Myocyte (in vitro differentiated cells): Measurements from ENCODE around the gene RFNG. TPM values are rescaled to one million over a fixed set of nuclear protein-coding genes. Genes with fewer than 3 reads are reported as not detected.
"Not testable (repeated sequence)": the region's sequence is repeated elsewhere in the genome, so short reads cannot be mapped to it uniquely, and the experiment has no call there.

Experiments
- DNase-seq: peaks from one replicate; pipeline ENCODE4 v3.0.0-alpha.2; 2012; ENCODE audit warnings: low read depth
- total RNA-seq: library from RNA; depleted of rRNA; stranded (reverse); fragments of >200 nt; gene quantifications from 2 replicates; pipeline ENCODE4 v1.2.3, GENCODE V29; 2014

RFNG gene
- total RNA-seq, 1 donor from 2014 or later, result 45.4 TPM

DNA sequence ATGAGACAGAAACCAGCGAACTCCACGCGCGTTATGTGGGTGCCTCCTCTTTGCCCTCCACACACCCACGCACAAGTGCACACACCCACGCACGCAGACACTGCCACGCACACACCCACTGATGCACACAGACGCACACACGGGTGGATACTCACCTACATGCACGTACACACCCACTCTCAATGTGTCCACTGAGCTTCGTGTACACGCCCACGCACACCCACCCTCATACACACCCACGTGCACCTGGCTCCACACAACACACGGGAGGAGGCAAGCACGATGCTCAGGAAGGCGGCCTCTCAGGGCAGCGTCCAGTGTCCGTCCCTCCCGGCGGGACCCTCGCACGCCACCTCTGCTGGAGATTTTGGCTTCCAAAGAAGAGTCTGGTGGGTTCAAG, 4.2 kb downstream of the RFNG start:
- DNase-seq, result no peak

- no peak for DNase-seq
Measured at GRCh38 chr17:82046903-82047302, 4.7 kb downstream of the RFNG start.

DNA sequence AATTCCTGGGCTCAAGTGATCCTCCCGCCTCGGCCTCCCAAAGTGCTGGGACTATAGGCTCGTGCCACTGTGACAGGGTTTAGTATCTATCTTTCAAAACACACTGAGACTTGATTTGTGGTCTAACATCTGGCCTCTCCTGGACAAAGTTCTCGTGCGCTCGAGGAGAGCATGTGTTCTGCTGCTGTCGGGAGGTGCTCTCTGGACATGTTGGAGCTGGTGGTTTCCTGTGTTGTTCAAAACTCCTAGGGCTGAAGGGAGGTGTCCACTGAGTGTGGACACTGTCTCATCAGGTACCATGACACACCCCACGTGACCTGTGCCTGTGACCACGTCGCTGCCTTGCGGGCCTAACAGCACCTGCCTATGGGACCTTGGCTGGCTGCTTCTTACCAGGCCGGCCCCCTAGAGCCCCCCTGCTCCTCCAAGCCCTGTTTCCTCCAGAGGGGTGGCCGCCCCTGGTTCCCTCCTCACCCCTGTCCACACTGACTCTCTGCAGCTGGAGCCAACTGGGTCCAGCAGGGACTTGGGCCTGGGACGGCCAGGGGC, 5.6 kb downstream of the RFNG start:
- DNase-seq, result no peak

DNA sequence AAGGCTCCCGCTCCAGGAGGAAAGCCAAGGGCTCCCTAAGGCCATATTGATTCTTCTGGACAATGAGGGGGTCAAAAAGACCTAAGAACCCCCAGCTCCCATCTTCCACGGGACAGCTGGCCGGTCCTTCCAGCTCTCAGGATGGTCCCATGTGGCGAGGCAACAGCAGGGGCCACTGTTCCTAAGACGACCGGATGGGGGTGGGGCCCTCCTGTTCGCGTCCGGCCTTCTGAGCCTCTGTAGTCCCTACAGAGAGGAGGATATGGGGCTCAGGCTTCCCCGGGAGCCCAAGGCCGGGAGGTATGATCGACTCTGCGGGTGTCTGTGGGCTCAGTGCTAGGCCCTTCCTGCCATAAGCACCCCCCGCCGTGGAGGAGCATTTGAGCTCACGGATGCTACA, 8.1 kb downstream of the RFNG start:
- DNase-seq, result no peak

- no peak for DNase-seq
Measured at GRCh38 chr17:82042649-82043048, 9.0 kb downstream of the RFNG start.

DNA sequence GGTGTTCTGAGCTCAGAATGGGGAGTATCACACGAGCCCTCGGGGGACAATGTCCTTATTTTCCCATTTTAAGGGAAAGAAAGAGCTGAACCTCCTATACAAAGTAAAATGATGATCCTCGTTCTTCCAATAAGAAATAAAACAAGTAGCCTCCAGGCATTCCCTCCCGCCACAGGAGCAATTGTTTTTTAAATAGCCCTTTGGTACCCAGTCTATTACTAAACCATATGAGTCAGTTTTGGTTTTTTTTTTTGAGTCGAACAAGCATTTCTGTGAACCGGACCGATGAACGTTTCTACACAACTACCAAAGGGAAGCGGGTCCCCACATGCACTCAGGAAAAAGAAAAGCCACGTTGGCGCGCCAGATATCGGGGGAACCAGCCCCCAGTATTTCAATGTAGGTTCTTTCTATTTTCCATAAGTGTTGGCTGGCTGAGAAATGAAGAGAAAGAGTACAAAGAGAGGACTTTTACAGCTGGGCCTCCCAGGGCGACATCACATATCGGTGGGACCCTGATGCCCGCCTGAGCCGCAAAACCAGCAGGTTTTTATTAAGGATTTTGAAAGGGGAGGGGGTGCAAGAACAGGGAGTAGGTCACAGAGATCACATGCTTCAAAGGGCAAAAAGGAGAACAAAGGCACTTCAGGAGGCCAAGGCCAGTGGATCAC, 10.3 kb downstream of the RFNG start:
- no peak for DNase-seq

GRCh38 chr17:82039695-82040299, 11.8 kb downstream of the RFNG start:
- no peak for DNase-seq

- DNase-seq, result not testable (repeated sequence)
Measured at GRCh38 chr17:82038796-82039409, 12.7 kb downstream of the RFNG start.

DNA sequence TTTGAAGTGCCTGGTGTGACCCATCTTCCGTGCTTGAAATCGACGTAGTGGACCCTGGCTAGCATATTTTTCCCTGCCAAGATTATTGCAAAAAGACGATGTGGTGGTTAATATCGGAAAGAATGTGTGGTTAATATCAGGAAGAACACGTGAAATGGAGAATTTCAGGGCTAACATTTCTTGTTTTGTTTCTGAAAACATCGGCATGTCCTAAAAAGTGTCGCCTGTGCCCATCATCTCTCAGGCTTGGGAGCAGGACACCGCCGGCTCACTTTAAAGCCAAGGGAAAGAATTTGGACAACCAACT, 13.8 kb downstream of the RFNG start:
- DNase-seq, result no peak

GRCh38 chr17:82037092-82037888, 14.3 kb downstream of the RFNG start, which contains the start of gene DCXR:
Gene DCXR, minus strand, starts transcription at chr17:82037697. Its CDS starts 15 bp downstream, at chr17:82037682.
- DNase-seq, result peak; percentile 96

DNA sequence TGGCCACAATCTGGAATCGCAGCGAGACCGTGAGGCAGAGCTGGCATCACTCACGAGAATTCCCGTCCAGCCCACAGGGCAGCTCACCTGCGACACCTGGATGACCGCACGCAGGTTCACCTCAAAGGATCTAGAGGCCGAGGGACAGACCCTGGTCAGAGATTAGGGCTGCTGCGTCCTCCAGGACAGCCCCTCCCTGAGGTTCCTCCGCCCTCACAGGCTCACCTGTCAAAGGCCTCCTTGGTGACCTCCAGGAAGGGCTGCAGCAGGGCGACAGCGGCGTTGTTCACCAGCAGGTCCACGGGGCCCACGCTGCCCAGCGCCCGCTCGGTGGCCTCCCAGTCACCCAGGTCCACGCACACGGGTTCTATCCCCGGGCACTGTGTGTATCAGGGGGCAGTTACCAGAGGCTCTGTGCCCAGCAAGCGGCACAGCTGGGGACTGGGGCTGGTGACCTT, 14.9 kb downstream of the RFNG start:
- no peak for DNase-seq

DNA sequence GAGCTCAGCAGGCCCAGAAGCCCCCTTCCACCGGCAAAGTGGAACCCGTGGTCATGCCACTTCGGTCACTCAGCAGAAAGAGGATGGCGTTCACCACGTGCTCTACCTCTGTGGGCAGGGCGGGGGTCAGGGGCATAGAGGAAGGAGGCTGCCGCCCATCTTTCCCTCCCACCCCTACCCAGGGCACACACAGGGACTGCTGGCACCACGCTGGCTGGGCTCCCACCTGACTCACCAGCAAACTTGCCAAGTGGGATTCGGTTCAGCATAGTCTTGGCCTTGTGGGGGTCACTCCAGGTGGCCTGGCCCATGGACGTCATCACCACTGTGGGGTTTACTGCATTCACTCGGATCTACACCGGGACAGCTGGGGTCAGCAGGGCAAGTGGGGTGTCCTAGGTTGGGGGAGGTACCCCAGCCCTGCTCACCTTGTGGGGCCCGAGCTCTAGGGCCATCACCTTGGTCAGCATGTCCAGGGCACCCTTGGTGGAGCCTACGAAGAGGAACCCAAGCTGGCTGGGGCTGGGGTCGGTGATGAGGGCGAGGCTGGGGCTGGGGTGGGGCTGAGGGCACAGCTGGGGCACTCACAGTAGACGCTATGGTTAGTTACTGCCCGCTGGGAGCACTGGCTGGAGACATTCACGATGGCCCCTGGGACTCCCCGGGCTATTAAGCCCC, 15.5 kb downstream of the RFNG start:
- DNase-seq, result no peak

- DNase-seq, result no peak
Measured at GRCh38 chr17:82035488-82035887, 16.1 kb downstream of the RFNG start.

GRCh38 chr17:82034371-82035011, 17.1 kb downstream of the RFNG start:
- DNase-seq, result no peak

GRCh38 chr17:82033359-82034085, 18.1 kb downstream of the RFNG start:
- DNase-seq, result no peak

- no peak for DNase-seq
Measured at GRCh38 chr17:82031885-82032627, 19.6 kb downstream of the RFNG start.

- DNase-seq, result no peak
Measured at GRCh38 chr17:82031303-82031884, 20.2 kb downstream of the RFNG start, which contains the start of gene RAC3. Gene RAC3, plus strand, starts transcription at chr17:82031678. Its CDS starts 84 bp downstream, at chr17:82031762.

DNA sequence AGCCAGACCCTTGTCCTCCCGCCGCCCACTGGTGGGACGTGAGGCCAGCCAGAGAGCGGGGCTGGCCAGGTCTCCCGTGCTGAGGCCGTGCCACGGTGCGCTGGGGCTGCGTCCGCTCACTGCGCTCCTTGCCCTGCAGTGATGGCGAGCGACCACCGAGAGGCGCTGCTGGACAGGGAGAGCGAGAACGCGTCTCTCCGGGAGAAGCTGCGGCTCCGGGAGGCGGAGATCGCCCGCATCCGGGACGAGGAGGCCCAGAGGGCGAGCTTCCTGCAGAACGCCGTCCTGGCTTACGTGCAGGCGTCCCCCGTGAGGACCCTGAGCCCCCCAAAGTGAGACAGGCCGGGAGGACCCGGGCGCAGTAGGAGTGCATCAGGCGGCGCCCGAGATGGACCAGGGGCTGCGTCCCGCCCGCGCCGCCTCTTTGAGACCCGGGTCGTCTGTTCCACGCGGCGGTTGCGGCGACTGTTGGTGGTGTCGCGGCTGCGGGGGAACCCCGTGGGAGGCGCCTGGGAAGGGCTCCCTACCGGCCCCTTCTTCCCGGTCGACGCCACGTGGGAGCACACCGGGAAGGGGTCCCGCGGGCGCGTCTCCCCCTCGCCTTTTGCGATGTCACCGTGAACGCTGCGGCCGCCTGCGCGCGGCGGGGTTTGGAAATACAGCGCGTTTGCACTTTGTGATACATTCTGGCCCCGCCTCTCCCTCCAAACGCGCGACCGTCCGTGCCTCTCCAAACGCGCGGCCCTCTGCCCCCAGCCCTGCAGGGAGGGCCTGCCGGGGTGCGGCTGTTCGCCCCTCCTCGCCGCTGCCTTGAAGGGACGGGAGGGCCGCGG, 20.9 kb downstream of the RFNG start:
- peak; percentile 54 for DNase-seq
